SK-N-MC (cell line): ENCODE data around the gene EMP2.

Source experiments
- DNase-seq: peaks from one replicate; pipeline ENCODE4 v3.0.0-alpha.2; 2011; ENCODE audit warnings: low read depth, low spot score
- H3K27ac ChIP-seq: fragments of 200-600 bp; sonication (generic); 2 replicates; pipeline ENCODE4 v1.5.1; 2016; ENCODE audit warnings: mixed run types
- H3K36me3 ChIP-seq: fragments of 200-600 bp; sonication (generic); 2 replicates; pipeline ENCODE4 v1.6.1; 2017; ENCODE audit warnings: antibody characterized with exemption, low read length, mixed read lengths; ENCODE audit not compliant: insufficient read depth
- H3K4me3 ChIP-seq: fragments of 200-600 bp; sonication (generic); 2 replicates; pipeline ENCODE4 v1.5.1; 2016
- H3K9ac ChIP-seq: fragments of 200-600 bp; sonication (generic); 2 replicates; pipeline ENCODE4 v1.8.0; 2017; ENCODE audit warnings: mixed run types, mixed read lengths; ENCODE audit not compliant: insufficient read length
- H3K9me3 ChIP-seq: fragments of 200-600 bp; sonication (generic); 2 replicates; pipeline ENCODE4 v1.6.1; 2017; ENCODE audit warnings: low read depth, mild to moderate bottlenecking, antibody characterized with exemption, low read length, moderate library complexity, mixed read lengths
- EZH2 ChIP-seq: fragments of 200-600 bp; sonication (generic); IDR thresholded peaks from one replicate; pipeline ENCODE4 v1.6.1; 2017; ENCODE audit warnings: antibody characterized with exemption
- FOXP2 ChIP-seq: optimal IDR thresholded peaks from 2 replicates; pipeline ENCODE3; 2011; ENCODE audit warnings: mild to moderate bottlenecking, moderate library complexity; ENCODE audit not compliant: insufficient read depth; ENCODE audit errors: extremely low read length, control extremely low read depth
- POLR2AphosphoS5 ChIP-seq: IDR thresholded peaks from 2 replicates; pipeline ENCODE4 v1.6.1; 2012; ENCODE audit warnings: mild to moderate bottlenecking, low read depth, low read length, borderline replicate concordance

The EMP2 gene

GRCh38 chr16:10485698-10486382, 94.6 kb downstream of the EMP2 start:
- Histone ChIP-seq H3K27ac (no peak overlapping the region), H3K9me3 (no peaks in the 10 kb centered on the region), H3K36me3 (peaks cover 6% of the 10 kb centered on the region; the same call in 1 of the 2 replicates), H3K9ac (no peak overlapping the region), H3K4me3 (no peak overlapping the region)
- no peak for TF ChIP-seq EZH2
- DNase-seq, result no peak

GRCh38 chr16:10485159-10485558, 95.2 kb downstream of the EMP2 start:
- TF ChIP-seq POLR2AphosphoS5, result no peak
- no peak for TF ChIP-seq EZH2
- TF ChIP-seq FOXP2, result no peak
- Histone ChIP-seq H3K4me3 (no peak overlapping the region), H3K9me3 (no peaks in the 10 kb centered on the region), H3K36me3 (peaks cover 6% of the 10 kb centered on the region; the same call in 1 of the 2 replicates), H3K27ac (no peak overlapping the region), H3K9ac (no peak overlapping the region)
- DNase-seq, result no peak

DNA sequence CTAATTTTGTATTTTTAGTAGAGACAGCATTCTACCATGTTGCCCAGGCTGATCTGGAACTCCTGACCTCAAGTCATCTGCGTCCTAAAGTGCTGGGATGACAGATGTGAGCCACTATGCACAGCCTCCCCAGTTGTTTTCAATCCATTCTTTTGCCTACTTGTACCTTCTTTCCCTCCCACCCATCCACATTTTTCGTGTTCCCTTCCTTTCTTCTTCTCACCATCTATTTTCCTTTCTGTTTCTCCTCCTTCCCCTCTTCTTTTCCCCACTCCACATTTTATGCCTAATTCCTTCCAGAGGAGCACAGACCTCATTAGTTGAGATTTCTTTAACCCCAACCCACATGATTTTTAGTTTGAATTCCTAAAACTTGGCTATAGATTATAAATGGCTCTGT, 100.2 kb downstream of the EMP2 start:
- Histone ChIP-seq H3K9me3 (no peaks in the 10 kb centered on the region), H3K9ac (no peak overlapping the region), H3K36me3 (peaks cover 16% of the 10 kb centered on the region), H3K27ac (no peak overlapping the region), H3K4me3 (no peak overlapping the region)
- TF ChIP-seq POLR2AphosphoS5, result no peak
- TF ChIP-seq FOXP2, result no peak
- no peak for TF ChIP-seq EZH2
- DNase-seq, result no peak
